Calu3 (cell line): Measurements from ENCODE around the gene F2R. TPM values are rescaled to one million over a fixed set of nuclear protein-coding genes. Genes with fewer than 3 reads are reported as not detected.

ENCODE experiments used
- BruUV-seq: library from RNA; stranded (reverse); fragments of 400-500 nt; replicated peaks from 2 replicates; lab custom pipeline; 2021; lab: Mats Ljungman, UMichigan
- CTCF ChIA-PET: fragments of 300-600 bp; sonication (Branson Sonifier 250); formaldehyde crosslinking; loops from one replicate; lab custom pipeline; 2022; ENCODE audit warnings: antibody characterized with exemption; lab: Charles Lee
- DNase-seq: peaks from one replicate; pipeline ENCODE4 v3.0.0; 2022
- H3K27ac Mint-ChIP-seq: one replicate; pipeline ENCODE4 v1.8.0; 2022; ENCODE audit warnings: mixed read lengths; ENCODE audit not compliant: unreplicated experiment
- H3K27me3 Mint-ChIP-seq: one replicate; pipeline ENCODE4 v1.8.0; 2022; ENCODE audit warnings: mixed read lengths; ENCODE audit not compliant: unreplicated experiment
- H3K36me3 Mint-ChIP-seq: one replicate; pipeline ENCODE4 v1.8.0; 2022; ENCODE audit warnings: mild to moderate bottlenecking, moderate library complexity, mixed read lengths; ENCODE audit not compliant: insufficient read depth, unreplicated experiment
- H3K4me1 Mint-ChIP-seq: one replicate; pipeline ENCODE4 v1.8.0; 2022; ENCODE audit warnings: mild to moderate bottlenecking, low read depth, mixed read lengths; ENCODE audit not compliant: unreplicated experiment
- H3K4me3 Mint-ChIP-seq: one replicate; pipeline ENCODE4 v1.8.0; 2022; ENCODE audit warnings: mild to moderate bottlenecking, low read depth, moderate library complexity, mixed read lengths; ENCODE audit not compliant: unreplicated experiment
- H3K9me3 Mint-ChIP-seq: one replicate; pipeline ENCODE4 v1.8.0; 2022; ENCODE audit warnings: low read depth, mixed read lengths; ENCODE audit not compliant: unreplicated experiment
- CTCF ChIP-seq: fragments of 200-600 bp; IDR thresholded peaks from one replicate; pipeline ENCODE4 v1.8.0; 2022; ENCODE audit warnings: antibody characterized with exemption; ENCODE audit not compliant: unreplicated experiment
- intact Hi-C: fragments of 100-400 bp; cut with micrococcal nuclease; formaldehyde crosslinking; loops from one replicate; pipeline ENCODE4 v1.10.0; 2022; ENCODE audit not compliant: unreplicated experiment
- total RNA-seq: library from RNA; stranded (reverse); gene quantifications from 2 replicates; pipeline ENCODE4 v1.2.3, GENCODE V29; 2022

F2R gene
- total RNA-seq, 1 experiment from 2014 or later = 14.4 TPM

DNA sequence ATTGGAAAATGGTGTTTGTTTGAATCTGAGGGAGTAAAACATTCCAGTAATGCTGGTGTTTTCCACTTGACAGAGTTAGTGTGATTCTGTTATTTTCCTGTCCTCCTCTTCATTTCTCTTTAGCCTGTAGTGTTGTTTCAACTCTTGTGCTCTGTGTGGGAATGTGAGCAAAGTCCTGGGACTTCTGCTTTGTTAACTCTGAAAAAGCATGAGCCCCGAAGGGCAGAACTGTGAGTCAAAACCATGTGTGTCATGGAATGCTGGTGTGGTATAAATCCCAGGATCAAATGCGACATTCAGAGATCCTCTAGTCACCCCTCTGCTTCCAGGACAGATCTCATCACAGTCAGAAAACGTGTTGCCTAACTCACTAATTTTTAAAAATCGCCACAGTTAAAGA, 8.9 kb downstream of the F2R start:
- no peak for DNase-seq
- TF ChIP-seq CTCF = no peak
- Mint-ChIP-seq H3K4me1 (no peaks in the 10 kb centered on the region), H3K36me3 (no peaks in the 10 kb centered on the region), H3K4me3 (no peak overlapping the region), H3K27ac (no peak overlapping the region), H3K9me3 (peaks cover 9% of the 10 kb centered on the region), H3K27me3 (no peaks in the 10 kb centered on the region)
- BruUV-seq = no TSS peak
- intact Hi-C loops = no loop called here
- CTCF ChIA-PET = no interaction called here

- Mint-ChIP-seq H3K4me3 (no peak overlapping the region), H3K27me3 (no peaks in the 10 kb centered on the region), H3K9me3 (peaks cover 15% of the 10 kb centered on the region), H3K27ac (no peak overlapping the region), H3K36me3 (no peaks in the 10 kb centered on the region), H3K4me1 (no peaks in the 10 kb centered on the region)
- CTCF ChIA-PET = interaction anchor here (0.6 to 0.7 kb wide), 2 partner anchors 44 to 917 kb away, joined by 4 to 5 read pairs; no protein-coding TSS in a partner anchor
- no TSS peak for BruUV-seq
- intact Hi-C loops = no loop called here
- no peak for TF ChIP-seq CTCF
- DNase-seq = no peak
These were observed 13.0 kb downstream of the F2R start for GRCh38 chr5:76728965-76729364.

DNA sequence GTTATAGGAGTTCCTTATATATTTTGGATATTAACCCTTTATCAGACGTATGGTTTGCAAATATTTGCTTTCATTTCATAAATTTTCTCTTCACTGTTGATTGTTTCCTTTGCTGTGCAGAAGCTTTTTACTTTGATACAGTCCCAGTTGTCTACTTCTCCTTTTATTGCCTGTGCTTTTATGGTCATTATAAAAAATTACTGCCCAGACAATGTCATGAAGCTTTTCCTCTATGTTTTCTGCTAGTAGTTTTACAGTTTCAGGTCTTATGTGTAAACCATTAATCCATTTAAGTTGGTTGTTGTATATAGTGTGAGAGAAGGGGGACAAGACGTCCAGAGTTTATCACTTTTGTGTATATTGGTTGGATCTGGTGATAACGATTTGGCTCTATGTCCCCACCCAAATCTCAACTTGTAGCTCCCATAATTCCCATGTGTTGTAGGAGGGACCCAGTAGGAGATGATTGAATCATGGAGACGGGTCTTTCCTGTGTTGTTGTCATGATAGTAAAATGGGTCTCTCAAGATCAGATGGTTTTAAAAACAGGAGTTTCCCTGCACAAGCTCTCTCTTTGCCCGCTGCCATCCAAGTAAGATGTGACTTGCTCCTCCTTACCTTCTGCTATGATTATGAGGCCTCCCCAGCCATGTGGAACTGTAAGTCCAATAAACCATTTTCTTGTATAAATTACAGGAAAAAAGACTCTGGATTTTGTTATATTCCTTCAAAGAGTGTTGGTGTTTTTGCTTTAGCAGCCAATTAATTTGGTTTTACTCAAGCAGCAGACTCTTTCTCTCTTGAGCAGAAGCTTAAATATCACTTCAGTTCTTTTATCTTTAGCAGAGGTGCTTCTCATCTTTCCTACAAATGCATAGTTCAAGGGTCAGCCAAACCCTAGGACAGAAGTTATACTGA, 13.7 kb downstream of the F2R start:
- DNase-seq = no peak
- no peak overlapping the region for H3K4me3 Mint-ChIP-seq
- CTCF ChIA-PET = interaction anchor here (0.6 kb wide), 1 partner anchor 43 kb away, joined by 5 read pairs; no protein-coding TSS in a partner anchor
- intact Hi-C loops = no loop called here
- no peaks in the 10 kb centered on the region for H3K4me1 Mint-ChIP-seq
- H3K27ac Mint-ChIP-seq = no peak overlapping the region
- no peaks in the 10 kb centered on the region for H3K27me3 Mint-ChIP-seq
- TF ChIP-seq CTCF = no peak
- peaks cover 15% of the 10 kb centered on the region for H3K9me3 Mint-ChIP-seq
- BruUV-seq = no TSS peak
- H3K36me3 Mint-ChIP-seq = no peaks in the 10 kb centered on the region

DNA sequence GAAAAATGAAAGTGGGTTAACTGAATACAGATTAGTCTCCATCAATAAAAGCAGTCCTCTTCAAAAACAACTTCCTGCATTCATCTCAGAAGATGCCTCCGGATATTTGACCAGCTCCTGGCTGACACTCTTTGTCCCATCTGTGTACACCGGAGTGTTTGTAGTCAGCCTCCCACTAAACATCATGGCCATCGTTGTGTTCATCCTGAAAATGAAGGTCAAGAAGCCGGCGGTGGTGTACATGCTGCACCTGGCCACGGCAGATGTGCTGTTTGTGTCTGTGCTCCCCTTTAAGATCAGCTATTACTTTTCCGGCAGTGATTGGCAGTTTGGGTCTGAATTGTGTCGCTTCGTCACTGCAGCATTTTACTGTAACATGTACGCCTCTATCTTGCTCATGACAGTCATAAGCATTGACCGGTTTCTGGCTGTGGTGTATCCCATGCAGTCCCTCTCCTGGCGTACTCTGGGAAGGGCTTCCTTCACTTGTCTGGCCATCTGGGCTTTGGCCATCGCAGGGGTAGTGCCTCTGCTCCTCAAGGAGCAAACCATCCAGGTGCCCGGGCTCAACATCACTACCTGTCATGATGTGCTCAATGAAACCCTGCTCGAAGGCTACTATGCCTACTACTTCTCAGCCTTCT, 16.6 kb downstream of the F2R start:
- no peak overlapping the region for H3K27ac Mint-ChIP-seq
- peaks cover 15% of the 10 kb centered on the region for H3K9me3 Mint-ChIP-seq
- TF ChIP-seq CTCF = no peak
- no peak for DNase-seq
- no peaks in the 10 kb centered on the region for H3K27me3 Mint-ChIP-seq
- intact Hi-C loops = no loop called here
- H3K36me3 Mint-ChIP-seq = no peaks in the 10 kb centered on the region
- CTCF ChIA-PET = no interaction called here
- BruUV-seq = no TSS peak
- H3K4me3 Mint-ChIP-seq = no peak overlapping the region
- H3K4me1 Mint-ChIP-seq = peaks cover 8% of the 10 kb centered on the region
